MG63 (cell line): ENCODE data around the gene PIP4K2B. TPM values are rescaled to one million over a fixed set of nuclear protein-coding genes. Genes with fewer than 3 reads are reported as not detected.

ENCODE experiments used
- DNase-seq: peaks from one replicate; pipeline ENCODE4 v3.0.0-alpha.2; 2020
- H3K27me3 ChIP-seq: fragments of 250-450 bp; sonication (Bioruptor Pico); 2 replicates; pipeline ENCODE4 v1.5.1; 2020; ENCODE audit warnings: mild to moderate bottlenecking, moderate library complexity
- H3K36me3 ChIP-seq: fragments of 250-450 bp; sonication (Bioruptor Pico); 2 replicates; pipeline ENCODE4 v1.5.1; 2020; ENCODE audit warnings: mild to moderate bottlenecking, moderate library complexity
- H3K4me3 ChIP-seq: fragments of 250-450 bp; sonication (Bioruptor Pico); 2 replicates; pipeline ENCODE4 v1.5.1; 2020; ENCODE audit warnings: mild to moderate bottlenecking, moderate library complexity
- H3K9me3 ChIP-seq: fragments of 250-450 bp; sonication (Bioruptor Pico); 2 replicates; pipeline ENCODE4 v1.5.1; 2020; ENCODE audit warnings: mild to moderate bottlenecking, moderate library complexity
- total RNA-seq: library from RNA; depleted of rRNA; stranded (reverse); fragments of >200 nt; shearing (Covaris generic); gene quantifications from 2 replicates; pipeline ENCODE4 v1.2.3, GENCODE V29; 2014; ENCODE audit warnings: low replicate concordance

Gene PIP4K2B
- total RNA-seq, 1 experiment from 2014 or later: 49.1 TPM

DNA sequence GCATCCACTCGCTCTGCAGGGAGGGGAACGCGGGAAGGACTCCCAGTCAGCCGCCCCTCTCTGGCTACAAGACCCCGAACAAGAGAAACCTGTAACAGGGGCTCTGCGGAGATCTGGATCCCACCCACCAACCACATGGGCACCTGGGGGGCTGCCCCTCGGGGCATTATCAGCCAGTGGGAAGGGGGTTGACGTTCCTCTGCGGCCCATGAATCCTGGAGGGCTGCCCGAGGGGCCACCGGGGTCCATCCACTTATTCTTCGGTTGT lies 49.4 kb downstream of the PIP4K2B start:
- Histone ChIP-seq H3K4me3 (peak overlapping the region; percentile 53), H3K9me3 (no peaks in the 10 kb centered on the region), H3K27me3 (no peaks in the 10 kb centered on the region), H3K36me3 (peaks cover 27% of the 10 kb centered on the region)
- DNase-seq: no peak

- Histone ChIP-seq H3K4me3 (peak overlapping the region; percentile 53), H3K36me3 (peaks cover 27% of the 10 kb centered on the region), H3K9me3 (no peaks in the 10 kb centered on the region), H3K27me3 (no peaks in the 10 kb centered on the region)
- peak; percentile 95 for DNase-seq
Observed at GRCh38 chr17:38749223-38750043, 49.9 kb downstream of the PIP4K2B start.

GRCh38 chr17:38748892-38749222 lies 50.5 kb downstream of the PIP4K2B start:
- no peak for DNase-seq
- H3K9me3 ChIP-seq: no peaks in the 10 kb centered on the region
- H3K4me3 ChIP-seq: peak overlapping the region; percentile 53
- H3K27me3 ChIP-seq: no peaks in the 10 kb centered on the region
- H3K36me3 ChIP-seq: peaks cover 23% of the 10 kb centered on the region

DNA sequence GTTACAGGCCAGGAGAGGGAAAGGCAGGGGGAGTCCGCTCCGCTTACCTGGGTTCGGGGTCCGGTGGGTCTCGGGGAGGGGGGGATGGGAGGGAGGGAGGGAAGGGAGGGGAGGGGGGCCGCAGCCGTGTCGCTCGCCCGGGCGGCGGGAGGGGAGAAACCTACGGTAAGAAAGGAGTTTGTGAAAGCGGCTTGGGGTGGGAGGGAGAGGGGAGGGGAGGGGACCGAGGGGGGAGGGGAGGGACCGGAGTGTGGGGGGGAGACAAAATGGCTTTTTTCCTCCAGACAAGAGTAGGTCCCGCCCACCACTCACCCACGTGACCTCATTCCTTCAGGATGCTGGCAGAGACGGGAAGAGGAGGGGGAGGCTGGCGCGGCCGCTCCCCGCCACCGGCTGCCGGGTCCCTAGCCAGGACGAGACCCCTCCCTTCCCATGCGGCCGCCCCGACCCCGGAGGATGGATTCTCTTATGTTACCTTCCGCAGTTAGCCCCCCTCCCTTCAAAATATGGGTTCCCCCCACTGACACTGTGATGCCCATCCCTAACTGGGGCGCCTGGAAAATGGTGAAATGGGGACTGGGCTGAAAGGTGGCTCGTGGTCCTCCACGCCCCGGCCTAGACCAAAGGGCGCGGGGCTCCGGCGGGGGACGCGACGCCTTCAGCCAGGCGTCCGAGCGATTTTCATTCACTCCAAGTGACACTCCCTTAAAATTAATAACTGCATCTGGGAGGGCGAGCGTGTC lies 51.0 kb downstream of the PIP4K2B start, which contains the start of gene PCGF2:
Gene PCGF2, minus strand, starts transcription at position 188 of the 743 bp plus-strand sequence. CDS start 7,934 bp downstream, outside the sequence.
- Histone ChIP-seq H3K36me3 (peaks cover 19% of the 10 kb centered on the region), H3K9me3 (no peaks in the 10 kb centered on the region), H3K4me3 (peak within 1 kb of the TSS; percentile 91), H3K27me3 (no peaks in the 10 kb centered on the region)
- peak; percentile 91 for DNase-seq

- H3K36me3 ChIP-seq: peaks cover 18% of the 10 kb centered on the region
Observed at GRCh38 chr17:38747463-38748148, 51.8 kb downstream of the PIP4K2B start.

GRCh38 chr17:38746849-38747462 lies 52.4 kb downstream of the PIP4K2B start:
- no peaks in the 10 kb centered on the region for H3K9me3 ChIP-seq
- no peak for DNase-seq
- no peaks in the 10 kb centered on the region for H3K27me3 ChIP-seq
- peak overlapping the region; percentile 91 for H3K4me3 ChIP-seq
- peaks cover 21% of the 10 kb centered on the region for H3K36me3 ChIP-seq

More at GRCh38 chr17:38747463-38748148, 51.8 kb downstream of the PIP4K2B start:
- Histone ChIP-seq H3K9me3 (no peaks in the 10 kb centered on the region), H3K27me3 (no peaks in the 10 kb centered on the region), H3K4me3 (peak overlapping the region; percentile 91)
- DNase-seq: peak; percentile 58

DNA sequence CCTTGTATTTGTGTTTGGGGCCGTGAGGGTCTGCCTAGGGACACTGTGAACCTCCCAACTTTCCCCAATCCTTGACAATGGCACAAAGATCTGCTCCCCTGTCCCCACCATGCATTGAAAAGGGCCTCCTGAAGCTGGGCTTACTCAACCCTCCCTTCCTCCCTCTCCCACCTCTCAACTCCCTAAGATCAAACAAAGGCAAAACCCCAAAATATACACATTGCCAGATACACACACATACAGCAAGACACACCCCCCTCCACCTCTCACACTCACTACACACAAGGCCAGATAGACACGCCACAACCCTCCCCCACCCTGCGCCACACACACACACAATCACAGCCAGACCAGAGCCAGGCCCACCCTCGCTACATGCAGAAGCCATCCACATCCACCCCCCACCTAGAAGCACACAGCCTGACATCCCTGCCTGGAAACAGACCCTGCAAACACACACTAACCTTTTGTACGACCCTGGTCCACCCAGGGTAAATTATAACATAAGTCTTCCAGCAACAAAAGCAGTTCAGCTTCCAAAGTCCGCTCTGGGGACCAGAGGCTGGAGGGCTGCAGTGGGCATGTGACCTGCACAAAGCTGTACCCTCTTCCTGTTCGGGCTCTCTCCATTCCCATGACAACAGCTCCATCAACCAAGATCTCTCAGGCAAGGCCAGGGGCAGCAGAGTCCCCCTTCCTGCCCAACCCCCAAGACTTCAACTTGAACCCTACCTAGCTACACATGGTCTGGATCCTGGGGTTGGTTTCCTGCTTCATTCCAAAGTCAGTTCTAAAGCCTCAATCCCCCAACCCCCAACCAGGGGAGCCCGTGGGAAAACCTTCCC lies 53.1 kb downstream of the PIP4K2B start:
- DNase-seq: no peak
- peak overlapping the region; percentile 91 for H3K4me3 ChIP-seq
- H3K9me3 ChIP-seq: no peaks in the 10 kb centered on the region
- no peaks in the 10 kb centered on the region for H3K27me3 ChIP-seq
- peaks cover 21% of the 10 kb centered on the region for H3K36me3 ChIP-seq

- peaks cover 21% of the 10 kb centered on the region for H3K36me3 ChIP-seq
- no peaks in the 10 kb centered on the region for H3K27me3 ChIP-seq
- no peaks in the 10 kb centered on the region for H3K9me3 ChIP-seq
- no peak for DNase-seq
- no peak overlapping the region for H3K4me3 ChIP-seq
Observed at GRCh38 chr17:38745545-38745944, 53.8 kb downstream of the PIP4K2B start.

- Histone ChIP-seq H3K27me3 (no peaks in the 10 kb centered on the region), H3K36me3 (peaks cover 31% of the 10 kb centered on the region), H3K4me3 (no peak overlapping the region), H3K9me3 (no peaks in the 10 kb centered on the region)
- no peak for DNase-seq
Observed at GRCh38 chr17:38743556-38744171, 55.7 kb downstream of the PIP4K2B start.

DNA sequence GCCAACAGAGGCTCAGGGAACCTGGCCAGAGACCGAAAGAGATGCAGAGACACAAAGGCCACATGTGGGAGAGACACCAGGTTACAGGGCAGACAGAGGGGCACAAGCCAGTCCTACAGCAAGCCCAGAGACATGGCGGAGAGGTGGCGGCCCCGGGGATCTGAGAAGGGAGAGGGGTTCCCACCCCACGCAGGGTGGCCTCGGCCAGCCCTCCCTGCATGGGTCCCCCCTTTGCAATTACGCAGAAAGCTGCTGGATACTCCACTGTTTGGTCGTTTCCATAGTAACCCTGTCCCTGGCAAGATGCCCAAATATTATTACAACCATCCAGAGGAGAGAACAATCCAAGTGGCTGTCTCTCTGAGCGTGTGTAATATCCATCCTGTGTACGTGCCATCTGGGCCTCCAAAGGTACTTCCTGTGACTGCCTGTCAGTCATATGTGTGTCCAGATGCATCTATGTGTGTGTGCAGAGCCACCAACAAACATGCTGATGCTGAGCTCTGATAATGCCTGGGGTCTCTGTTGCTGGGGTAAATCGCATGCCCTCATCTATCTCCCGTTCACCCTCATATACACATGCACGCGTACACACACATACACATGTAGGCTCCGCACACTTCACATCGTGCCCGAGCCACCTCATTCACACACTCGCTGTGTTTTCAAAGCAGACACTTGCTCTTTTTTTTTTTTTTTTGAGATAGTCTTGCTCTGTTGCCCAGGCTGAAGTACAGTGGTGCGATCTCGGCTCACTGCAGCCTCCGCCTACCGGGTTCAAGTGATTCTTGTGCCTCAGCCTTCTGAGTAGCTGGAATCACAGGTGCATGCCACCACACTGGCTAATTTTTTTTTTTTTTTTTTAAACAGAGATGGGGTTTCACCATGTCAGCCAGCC lies 56.7 kb downstream of the PIP4K2B start:
- H3K9me3 ChIP-seq: no peaks in the 10 kb centered on the region
- no peaks in the 10 kb centered on the region for H3K27me3 ChIP-seq
- peaks cover 37% of the 10 kb centered on the region for H3K36me3 ChIP-seq
- no peak overlapping the region for H3K4me3 ChIP-seq
- no peak for DNase-seq

GRCh38 chr17:38741921-38742410 lies 57.4 kb downstream of the PIP4K2B start:
- H3K36me3 ChIP-seq: peaks cover 40% of the 10 kb centered on the region
- H3K4me3 ChIP-seq: no peak overlapping the region
- H3K9me3 ChIP-seq: no peaks in the 10 kb centered on the region
- no peaks in the 10 kb centered on the region for H3K27me3 ChIP-seq
- no peak for DNase-seq

DNA sequence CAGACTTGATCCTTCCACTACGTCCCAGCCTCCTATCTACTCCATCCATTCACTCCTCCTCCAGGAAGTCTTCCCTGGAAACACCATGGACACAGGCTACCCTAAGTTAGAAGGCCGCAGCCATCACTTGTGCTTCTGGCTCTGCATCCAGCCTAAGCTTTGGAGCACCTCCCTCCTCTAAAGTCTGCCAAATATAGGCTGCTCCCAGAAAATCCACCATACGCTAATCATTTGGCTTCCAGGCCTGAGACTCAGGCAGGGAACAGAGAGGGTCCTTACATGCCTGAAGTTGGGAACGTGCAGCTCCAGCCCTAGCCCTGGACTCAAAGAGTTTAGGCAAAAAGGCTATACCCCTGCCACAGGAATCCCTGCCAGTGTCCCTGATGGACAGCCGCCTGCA lies 57.9 kb downstream of the PIP4K2B start:
- DNase-seq: no peak
- Histone ChIP-seq H3K9me3 (no peaks in the 10 kb centered on the region), H3K27me3 (no peaks in the 10 kb centered on the region), H3K4me3 (no peak overlapping the region), H3K36me3 (peaks cover 46% of the 10 kb centered on the region)

DNA sequence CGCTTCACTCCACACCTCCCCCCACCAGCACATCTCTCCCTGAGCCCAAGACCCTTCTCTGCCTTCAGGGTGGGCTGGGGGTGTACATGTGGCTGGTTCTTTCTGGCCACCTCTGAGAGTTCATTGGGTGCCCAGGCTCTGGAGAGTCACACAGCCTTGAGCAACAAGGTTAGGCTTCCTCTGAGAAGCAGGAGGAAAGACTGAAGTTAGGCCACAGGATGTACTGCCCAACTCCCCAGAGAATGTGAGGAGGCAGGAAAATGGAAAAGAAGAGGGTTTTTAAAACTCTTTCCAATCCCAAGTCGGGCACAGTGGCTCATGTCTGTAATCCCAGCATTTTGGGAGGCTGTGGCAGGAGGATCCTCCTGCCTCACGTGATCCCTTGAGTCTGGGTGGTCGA lies 58.5 kb downstream of the PIP4K2B start:
- no peak for DNase-seq
- no peaks in the 10 kb centered on the region for H3K9me3 ChIP-seq
- H3K36me3 ChIP-seq: peaks cover 52% of the 10 kb centered on the region
- no peak overlapping the region for H3K4me3 ChIP-seq
- H3K27me3 ChIP-seq: no peaks in the 10 kb centered on the region

DNA sequence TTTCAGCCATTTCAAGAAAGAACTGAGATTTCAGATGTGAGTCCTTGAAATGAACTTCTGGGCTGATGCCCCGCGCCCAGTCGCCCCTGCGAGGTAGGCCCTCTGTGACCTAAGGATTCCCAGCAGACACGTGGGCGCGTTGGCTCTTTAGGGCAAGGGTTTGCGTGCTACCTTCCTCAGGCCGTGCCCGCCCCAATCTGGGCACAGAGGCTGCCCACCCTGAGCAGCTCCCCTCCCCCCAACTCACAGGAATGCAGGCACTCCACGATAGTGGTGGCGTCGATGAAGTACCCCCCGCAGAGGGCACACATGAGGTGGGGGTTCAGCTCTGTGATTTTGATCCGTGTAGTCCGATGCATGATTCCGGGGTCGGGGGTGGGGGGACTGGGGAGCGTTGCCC lies 59.3 kb downstream of the PIP4K2B start:
- Histone ChIP-seq H3K27me3 (no peaks in the 10 kb centered on the region), H3K9me3 (no peaks in the 10 kb centered on the region), H3K4me3 (no peak overlapping the region), H3K36me3 (peaks cover 50% of the 10 kb centered on the region)
- no peak for DNase-seq

DNA sequence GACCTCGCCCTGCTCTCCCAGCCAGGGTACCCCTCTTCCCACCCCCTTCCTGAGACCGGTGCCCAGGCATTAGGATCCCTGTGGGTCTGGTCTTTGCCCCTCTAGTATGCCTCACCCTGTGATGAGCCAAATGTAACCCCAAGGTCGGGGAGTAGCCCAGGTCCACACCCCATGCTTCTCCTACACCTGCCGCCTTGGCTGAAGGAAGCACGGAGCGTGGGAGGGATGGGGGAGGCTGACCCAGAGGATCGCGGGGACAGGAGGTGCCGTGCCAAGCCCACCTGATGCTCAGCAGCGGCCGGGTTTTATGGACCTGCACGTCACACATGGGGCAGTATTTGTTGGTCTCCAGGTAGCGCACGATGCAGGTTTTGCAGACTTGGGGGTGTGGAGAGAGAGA lies 60.1 kb downstream of the PIP4K2B start:
- DNase-seq: no peak
- Histone ChIP-seq H3K9me3 (no peaks in the 10 kb centered on the region), H3K36me3 (peaks cover 42% of the 10 kb centered on the region), H3K27me3 (no peaks in the 10 kb centered on the region), H3K4me3 (no peak overlapping the region)
